DLD1 (cell line): ENCODE results near the gene ROBO1.
"Not testable (repeated sequence)": the region's sequence is repeated elsewhere in the genome, so short reads cannot be mapped to it uniquely, and the experiment has no call there.

Source experiments
- in situ Hi-C: cut with HindIII; loops from 2 replicates; pipeline ENCODE4 v1.10.0; 2017; ENCODE audit warnings: low sequenced_read_pairs

Gene ROBO1

GRCh38 chr3:79558943-79559342 lies 208.9 kb downstream of the ROBO1 start:
- in situ Hi-C loops = no loop called here

DNA sequence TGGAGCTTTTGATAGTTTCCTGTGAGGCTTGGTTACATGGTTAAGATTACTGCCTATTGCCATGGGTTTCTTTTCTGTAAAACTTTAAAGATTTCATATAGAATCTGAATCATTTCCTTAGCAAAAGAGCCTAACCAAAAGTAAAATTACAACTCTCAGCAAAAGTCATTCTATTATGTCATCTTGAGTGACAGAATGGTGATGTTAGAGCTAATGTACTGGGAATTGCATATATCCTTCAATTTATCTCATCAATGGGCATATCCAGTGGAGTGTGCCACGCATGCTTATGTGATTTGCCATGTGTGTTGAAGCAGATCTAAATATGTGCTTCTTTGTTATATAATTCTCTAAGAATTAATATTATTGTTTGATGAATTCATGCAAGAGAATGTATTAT lies 212.1 kb downstream of the ROBO1 start:
- in situ Hi-C loops = no loop called here

- in situ Hi-C loops = no loop called here
These were observed 215.8 kb downstream of the ROBO1 start for GRCh38 chr3:79551997-79552396.

DNA sequence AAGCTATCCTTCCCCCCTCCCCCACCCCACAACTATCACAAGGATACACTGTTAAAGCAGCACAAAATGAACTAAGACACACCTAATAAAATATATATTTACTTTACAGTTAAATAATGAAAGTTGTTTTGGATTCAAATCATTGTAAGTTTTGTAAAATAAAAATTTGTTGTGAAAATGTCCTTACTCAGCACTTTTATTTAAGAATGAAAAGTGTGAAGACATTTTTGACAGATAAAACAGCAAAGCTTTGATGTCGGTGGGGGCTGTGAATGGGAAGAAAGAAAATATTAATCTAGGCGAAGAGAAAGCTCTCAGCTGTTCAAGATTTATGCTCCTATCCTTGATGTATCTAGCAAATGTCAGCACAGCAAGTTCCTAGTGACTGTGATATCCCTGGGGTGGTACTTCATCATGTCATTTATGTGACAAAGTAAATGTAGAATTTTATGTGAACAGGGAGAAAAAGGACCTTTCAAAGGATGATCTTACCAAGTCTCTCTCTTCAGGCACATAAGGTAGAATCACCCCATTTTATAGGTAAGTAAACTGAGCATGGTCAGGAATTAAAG lies 216.4 kb downstream of the ROBO1 start:
- in situ Hi-C loops = no loop called here

GRCh38 chr3:79543218-79543982 lies 224.4 kb downstream of the ROBO1 start:
- in situ Hi-C loops = no loop called here

DNA sequence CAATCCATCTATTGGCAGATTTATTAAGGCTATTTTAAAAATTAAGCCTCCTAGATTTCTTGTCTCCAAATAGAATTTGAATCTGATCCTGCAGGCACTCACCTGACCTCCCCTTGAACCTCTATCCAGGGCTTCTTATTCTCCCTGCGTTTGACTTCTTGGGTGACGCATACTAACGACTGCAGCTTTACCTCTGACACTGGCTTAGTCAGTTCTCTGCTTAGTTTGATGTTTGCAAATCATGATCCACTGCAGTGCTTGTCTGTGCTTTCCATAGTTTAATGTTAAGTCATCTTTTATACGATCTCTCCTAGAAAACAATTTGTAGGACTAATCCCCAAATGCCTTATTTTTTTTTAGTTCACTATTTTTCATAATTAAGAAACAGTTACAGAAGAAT lies 233.1 kb downstream of the ROBO1 start:
- in situ Hi-C loops = no loop called here

GRCh38 chr3:79531566-79532295 lies 236.1 kb downstream of the ROBO1 start:
- in situ Hi-C loops = no loop called here

DNA sequence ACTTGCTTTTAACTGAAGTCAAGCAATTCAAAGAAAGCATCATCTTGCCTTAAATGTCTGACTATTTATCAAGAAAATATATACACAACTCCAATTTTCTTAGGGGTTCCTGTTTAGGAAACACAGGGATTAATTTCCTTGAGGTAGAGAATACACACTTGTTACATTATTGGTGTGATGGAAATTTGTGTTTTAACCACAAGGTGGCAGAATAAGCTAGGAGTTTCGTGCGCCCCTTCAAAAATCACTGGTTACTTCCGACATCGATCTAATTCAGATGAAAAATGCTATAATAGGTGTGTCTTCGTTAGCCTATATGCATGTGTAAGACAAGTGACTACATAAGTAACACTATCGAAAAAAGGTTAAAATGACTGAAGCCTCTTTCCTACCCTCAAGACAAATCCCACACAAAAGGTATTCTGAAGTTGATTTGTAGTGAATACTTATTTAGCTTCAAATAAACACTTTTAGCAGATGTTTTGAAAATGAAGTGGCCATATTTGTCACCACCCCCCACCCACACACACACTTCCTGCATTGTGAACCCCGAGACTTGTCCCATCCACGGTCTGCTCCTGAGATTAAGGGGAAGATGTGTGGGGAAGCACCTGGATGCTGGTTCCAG lies 246.5 kb downstream of the ROBO1 start:
- in situ Hi-C loops = no loop called here

- in situ Hi-C loops = no loop called here
These were observed 249.9 kb downstream of the ROBO1 start for GRCh38 chr3:79517766-79518413.

GRCh38 chr3:79516795-79517194 lies 251.0 kb downstream of the ROBO1 start:
- in situ Hi-C loops = no loop called here

- in situ Hi-C loops = no loop called here
These were observed 252.7 kb downstream of the ROBO1 start for GRCh38 chr3:79515072-79515471.

GRCh38 chr3:79514069-79514468 lies 253.7 kb downstream of the ROBO1 start:
- in situ Hi-C loops = no loop called here

GRCh38 chr3:79506751-79507150 lies 261.0 kb downstream of the ROBO1 start:
- in situ Hi-C loops = no loop called here

GRCh38 chr3:79502216-79502681 lies 265.5 kb downstream of the ROBO1 start:
- in situ Hi-C loops = not testable (repeated sequence)

DNA sequence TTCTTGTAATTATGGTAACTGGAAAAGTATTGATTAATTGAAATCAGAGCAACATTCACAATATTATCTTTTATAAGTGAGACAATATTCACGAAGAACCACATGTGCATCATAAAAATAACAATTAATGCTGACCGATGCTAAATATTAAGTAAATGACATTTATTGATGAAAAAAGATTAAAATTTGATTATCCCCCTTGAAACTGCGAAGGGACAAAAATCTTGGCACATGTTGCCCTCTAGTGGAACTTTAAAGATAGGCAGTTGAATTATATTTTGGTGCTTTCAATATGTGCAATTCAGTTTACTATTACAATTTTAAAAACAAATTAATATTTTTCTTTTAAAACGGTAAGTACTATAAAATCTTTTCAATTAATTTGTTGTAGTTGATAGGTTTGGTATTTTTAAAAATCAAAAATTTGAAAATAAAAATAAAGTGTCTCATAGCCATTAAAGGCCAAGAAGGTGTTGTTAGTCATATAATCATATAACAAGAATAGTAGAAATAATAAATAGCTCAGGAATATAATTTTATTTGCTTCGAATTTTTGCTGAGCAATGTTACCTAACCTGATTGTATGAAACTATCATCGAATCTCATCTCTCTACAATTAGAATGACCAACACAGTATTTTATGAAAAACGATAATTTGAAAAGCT lies 270.2 kb downstream of the ROBO1 start:
- in situ Hi-C loops = no loop called here

DNA sequence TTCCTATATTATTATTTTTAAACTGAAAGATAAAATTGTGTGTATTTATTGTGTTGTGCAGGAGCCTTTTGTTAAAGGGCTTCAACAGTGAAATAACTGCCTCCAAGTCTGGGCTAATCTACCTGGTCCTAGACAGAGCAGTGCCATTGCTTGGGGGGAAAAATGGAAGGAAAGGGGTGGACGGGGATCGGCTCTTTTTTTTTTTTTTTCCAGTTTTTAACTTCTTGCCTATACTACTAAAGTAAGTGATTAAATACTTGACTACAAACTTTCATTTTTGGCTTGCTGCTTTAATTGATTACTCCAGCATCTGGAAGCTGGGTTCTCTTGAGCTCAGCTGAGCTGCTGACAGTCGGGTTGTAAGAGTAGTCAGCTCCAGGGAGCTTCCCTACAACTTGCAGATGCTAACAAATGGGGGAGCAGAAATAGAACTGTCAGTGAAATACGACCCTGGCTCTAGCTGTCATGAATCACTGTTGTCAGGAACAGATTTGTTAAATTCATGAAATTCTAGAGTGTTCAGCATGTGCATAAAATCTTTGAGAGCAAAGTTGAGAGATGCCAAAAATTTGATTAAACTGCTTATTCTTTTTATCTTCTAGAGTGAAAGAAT lies 276.7 kb downstream of the ROBO1 start:
- in situ Hi-C loops = no loop called here

GRCh38 chr3:79490165-79491028 lies 277.4 kb downstream of the ROBO1 start:
- in situ Hi-C loops = no loop called here

- in situ Hi-C loops = no loop called here
These were observed 279.4 kb downstream of the ROBO1 start for GRCh38 chr3:79488407-79488806.

DNA sequence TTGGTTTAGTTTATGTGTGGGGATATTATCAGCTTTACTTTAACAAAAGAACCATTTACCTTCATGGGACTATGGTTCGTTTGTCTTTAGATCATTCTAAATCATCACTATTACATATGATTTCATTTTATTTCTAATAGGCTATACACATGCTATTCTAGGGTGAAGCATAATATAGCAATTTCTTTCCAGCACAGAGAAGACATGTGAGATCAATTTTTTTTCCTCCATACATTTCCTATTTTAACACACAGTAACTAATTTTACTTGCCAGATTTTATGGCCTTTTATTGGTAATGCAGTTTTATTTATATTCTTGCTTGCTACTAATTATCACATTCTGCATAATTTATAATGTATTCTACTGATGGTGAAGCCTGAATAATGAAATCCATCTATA lies 287.1 kb downstream of the ROBO1 start:
- in situ Hi-C loops = no loop called here
